ENCODE measurements around the gene KCNS3. TPM values are rescaled to one million over a fixed set of nuclear protein-coding genes. Genes with fewer than 3 reads are reported as not detected.

KCNS3 gene
- total and polyA plus RNA-seq, 9 of the 15 experiments (the other 6 are each of a cell fraction or from before 2014, with no cell fraction given) = 0.01 to 0.75 (median 0.25) TPM

DNA sequence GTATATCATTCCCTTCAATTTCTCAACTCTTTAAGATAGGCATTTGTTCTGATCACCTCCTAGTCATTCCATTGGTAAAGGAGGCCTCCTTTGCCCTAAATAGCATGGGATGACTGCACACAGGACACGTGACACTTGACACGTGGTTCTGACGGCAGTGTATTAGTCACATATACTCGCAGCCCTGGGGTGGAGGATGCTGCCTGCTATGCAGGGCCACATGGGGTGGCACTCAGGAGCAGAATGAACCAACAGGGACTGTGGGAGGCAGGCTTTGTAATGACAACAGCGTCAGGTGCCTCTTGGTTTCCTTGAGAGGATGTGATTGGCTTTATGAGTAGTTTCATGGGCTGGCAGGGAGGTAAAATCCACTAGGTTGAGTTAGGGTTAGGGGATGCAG lies 9.3 kb upstream of the KCNS3 start (continued):
- TF ChIP-seq, protein P1, sequence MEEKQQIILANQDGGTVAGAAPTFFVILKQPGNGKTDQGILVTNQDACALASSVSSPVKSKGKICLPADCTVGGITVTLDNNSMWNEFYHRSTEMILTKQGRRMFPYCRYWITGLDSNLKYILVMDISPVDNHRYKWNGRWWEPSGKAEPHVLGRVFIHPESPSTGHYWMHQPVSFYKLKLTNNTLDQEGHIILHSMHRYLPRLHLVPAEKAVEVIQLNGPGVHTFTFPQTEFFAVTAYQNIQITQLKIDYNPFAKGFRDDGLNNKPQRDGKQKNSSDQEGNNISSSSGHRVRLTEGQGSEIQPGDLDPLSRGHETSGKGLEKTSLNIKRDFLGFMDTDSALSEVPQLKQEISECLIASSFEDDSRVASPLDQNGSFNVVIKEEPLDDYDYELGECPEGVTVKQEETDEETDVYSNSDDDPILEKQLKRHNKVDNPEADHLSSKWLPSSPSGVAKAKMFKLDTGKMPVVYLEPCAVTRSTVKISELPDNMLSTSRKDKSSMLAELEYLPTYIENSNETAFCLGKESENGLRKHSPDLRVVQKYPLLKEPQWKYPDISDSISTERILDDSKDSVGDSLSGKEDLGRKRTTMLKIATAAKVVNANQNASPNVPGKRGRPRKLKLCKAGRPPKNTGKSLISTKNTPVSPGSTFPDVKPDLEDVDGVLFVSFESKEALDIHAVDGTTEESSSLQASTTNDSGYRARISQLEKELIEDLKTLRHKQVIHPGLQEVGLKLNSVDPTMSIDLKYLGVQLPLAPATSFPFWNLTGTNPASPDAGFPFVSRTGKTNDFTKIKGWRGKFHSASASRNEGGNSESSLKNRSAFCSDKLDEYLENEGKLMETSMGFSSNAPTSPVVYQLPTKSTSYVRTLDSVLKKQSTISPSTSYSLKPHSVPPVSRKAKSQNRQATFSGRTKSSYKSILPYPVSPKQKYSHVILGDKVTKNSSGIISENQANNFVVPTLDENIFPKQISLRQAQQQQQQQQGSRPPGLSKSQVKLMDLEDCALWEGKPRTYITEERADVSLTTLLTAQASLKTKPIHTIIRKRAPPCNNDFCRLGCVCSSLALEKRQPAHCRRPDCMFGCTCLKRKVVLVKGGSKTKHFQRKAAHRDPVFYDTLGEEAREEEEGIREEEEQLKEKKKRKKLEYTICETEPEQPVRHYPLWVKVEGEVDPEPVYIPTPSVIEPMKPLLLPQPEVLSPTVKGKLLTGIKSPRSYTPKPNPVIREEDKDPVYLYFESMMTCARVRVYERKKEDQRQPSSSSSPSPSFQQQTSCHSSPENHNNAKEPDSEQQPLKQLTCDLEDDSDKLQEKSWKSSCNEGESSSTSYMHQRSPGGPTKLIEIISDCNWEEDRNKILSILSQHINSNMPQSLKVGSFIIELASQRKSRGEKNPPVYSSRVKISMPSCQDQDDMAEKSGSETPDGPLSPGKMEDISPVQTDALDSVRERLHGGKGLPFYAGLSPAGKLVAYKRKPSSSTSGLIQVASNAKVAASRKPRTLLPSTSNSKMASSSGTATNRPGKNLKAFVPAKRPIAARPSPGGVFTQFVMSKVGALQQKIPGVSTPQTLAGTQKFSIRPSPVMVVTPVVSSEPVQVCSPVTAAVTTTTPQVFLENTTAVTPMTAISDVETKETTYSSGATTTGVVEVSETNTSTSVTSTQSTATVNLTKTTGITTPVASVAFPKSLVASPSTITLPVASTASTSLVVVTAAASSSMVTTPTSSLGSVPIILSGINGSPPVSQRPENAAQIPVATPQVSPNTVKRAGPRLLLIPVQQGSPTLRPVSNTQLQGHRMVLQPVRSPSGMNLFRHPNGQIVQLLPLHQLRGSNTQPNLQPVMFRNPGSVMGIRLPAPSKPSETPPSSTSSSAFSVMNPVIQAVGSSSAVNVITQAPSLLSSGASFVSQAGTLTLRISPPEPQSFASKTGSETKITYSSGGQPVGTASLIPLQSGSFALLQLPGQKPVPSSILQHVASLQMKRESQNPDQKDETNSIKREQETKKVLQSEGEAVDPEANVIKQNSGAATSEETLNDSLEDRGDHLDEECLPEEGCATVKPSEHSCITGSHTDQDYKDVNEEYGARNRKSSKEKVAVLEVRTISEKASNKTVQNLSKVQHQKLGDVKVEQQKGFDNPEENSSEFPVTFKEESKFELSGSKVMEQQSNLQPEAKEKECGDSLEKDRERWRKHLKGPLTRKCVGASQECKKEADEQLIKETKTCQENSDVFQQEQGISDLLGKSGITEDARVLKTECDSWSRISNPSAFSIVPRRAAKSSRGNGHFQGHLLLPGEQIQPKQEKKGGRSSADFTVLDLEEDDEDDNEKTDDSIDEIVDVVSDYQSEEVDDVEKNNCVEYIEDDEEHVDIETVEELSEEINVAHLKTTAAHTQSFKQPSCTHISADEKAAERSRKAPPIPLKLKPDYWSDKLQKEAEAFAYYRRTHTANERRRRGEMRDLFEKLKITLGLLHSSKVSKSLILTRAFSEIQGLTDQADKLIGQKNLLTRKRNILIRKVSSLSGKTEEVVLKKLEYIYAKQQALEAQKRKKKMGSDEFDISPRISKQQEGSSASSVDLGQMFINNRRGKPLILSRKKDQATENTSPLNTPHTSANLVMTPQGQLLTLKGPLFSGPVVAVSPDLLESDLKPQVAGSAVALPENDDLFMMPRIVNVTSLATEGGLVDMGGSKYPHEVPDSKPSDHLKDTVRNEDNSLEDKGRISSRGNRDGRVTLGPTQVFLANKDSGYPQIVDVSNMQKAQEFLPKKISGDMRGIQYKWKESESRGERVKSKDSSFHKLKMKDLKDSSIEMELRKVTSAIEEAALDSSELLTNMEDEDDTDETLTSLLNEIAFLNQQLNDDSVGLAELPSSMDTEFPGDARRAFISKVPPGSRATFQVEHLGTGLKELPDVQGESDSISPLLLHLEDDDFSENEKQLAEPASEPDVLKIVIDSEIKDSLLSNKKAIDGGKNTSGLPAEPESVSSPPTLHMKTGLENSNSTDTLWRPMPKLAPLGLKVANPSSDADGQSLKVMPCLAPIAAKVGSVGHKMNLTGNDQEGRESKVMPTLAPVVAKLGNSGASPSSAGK (IDR thresholded peaks at IDR 0.05) = peak; percentile 64
- TF ChIP-seq L3MBTL2 (IDR thresholded peaks at IDR 0.05) (peak; percentile 61), TOE1 (IDR thresholded peaks at IDR 0.05; ENCODE audit: borderline replicate concordance) (peak; percentile 47; the same call in 1 of the 2 replicates), TOE1 (CRISPR knock-in tag; IDR thresholded peaks at IDR 0.05; ENCODE audit: borderline replicate concordance, low read depth) (no peak), TGIF2 (CRISPR knock-in tag; IDR thresholded peaks at IDR 0.05) (no peak), HES1 (IDR thresholded peaks at IDR 0.05; ENCODE audit: low read depth) (no peak), CAMTA2 (CRISPR knock-in tag; conservative IDR thresholded peaks at IDR 0.05) (no peak), RFX5 (IDR thresholded peaks at IDR 0.05; ENCODE audit: low read depth, low read length) (no peak), SMARCB1 (IDR thresholded peaks at IDR 0.05; ENCODE audit: insufficient read length, low read depth) (no peak), RAD51 (IDR thresholded peaks at IDR 0.05; ENCODE audit: borderline replicate concordance, low read depth) (peak; percentile 88), BMI1 (IDR thresholded peaks at IDR 0.05; ENCODE audit: low read length) (no peak)
- TF ChIP-seq, protein P2, sequence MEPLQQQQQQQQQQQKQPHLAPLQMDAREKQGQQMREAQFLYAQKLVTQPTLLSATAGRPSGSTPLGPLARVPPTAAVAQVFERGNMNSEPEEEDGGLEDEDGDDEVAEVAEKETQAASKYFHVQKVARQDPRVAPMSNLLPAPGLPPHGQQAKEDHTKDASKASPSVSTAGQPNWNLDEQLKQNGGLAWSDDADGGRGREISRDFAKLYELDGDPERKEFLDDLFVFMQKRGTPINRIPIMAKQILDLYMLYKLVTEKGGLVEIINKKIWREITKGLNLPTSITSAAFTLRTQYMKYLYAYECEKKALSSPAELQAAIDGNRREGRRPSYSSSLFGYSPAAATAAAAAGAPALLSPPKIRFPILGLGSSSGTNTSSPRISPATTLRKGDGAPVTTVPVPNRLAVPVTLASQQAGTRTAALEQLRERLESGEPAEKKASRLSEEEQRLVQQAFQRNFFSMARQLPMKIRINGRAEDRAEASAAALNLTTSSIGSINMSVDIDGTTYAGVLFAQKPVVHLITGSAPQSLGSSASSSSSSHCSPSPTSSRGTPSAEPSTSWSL (CRISPR knock-in tag; IDR thresholded peaks at IDR 0.05; ENCODE audit: borderline replicate concordance) = no peak
- TF ChIP-seq, protein P3, sequence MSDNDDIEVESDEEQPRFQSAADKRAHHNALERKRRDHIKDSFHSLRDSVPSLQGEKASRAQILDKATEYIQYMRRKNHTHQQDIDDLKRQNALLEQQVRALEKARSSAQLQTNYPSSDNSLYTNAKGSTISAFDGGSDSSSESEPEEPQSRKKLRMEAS (CRISPR knock-in tag; IDR thresholded peaks at IDR 0.05) = peak; percentile 36; the same call in 1 of the 2 replicates
- TF ChIP-seq, protein P4, sequence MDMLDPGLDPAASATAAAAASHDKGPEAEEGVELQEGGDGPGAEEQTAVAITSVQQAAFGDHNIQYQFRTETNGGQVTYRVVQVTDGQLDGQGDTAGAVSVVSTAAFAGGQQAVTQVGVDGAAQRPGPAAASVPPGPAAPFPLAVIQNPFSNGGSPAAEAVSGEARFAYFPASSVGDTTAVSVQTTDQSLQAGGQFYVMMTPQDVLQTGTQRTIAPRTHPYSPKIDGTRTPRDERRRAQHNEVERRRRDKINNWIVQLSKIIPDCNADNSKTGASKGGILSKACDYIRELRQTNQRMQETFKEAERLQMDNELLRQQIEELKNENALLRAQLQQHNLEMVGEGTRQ (CRISPR knock-in tag; IDR thresholded peaks at IDR 0.05) = peak; percentile 86
